T-helper 22 cell (primary cell): ENCODE data around the gene CENPF.

ENCODE experiments used
- DNase-seq: peaks from one replicate; pipeline ENCODE4 v3.0.0-alpha.2; 2020; ENCODE audit warnings: low read depth

CENPF gene

GRCh38 chr1:214617843-214618242 is 14.8 kb downstream of the CENPF start:
- no peak for DNase-seq

- DNase-seq: no peak
Measured at GRCh38 chr1:214621236-214621635, 18.2 kb downstream of the CENPF start.

GRCh38 chr1:214623430-214623829 is 20.4 kb downstream of the CENPF start:
- DNase-seq: no peak

- peak; percentile 61 for DNase-seq
Measured at GRCh38 chr1:214632091-214632490, 29.1 kb downstream of the CENPF start.

GRCh38 chr1:214633686-214634085 is 30.7 kb downstream of the CENPF start:
- no peak for DNase-seq

GRCh38 chr1:214634267-214634666 is 31.3 kb downstream of the CENPF start:
- no peak for DNase-seq

GRCh38 chr1:214635086-214635485 is 32.1 kb downstream of the CENPF start:
- DNase-seq: no peak

- DNase-seq: no peak
Measured at GRCh38 chr1:214635506-214635905, 32.5 kb downstream of the CENPF start.

- DNase-seq: no peak
Measured at GRCh38 chr1:214636436-214636835, 33.4 kb downstream of the CENPF start.

GRCh38 chr1:214637125-214637524 is 34.1 kb downstream of the CENPF start:
- DNase-seq: no peak

- DNase-seq: peak; percentile 11
Measured at GRCh38 chr1:214637722-214638458, 34.9 kb downstream of the CENPF start.

GRCh38 chr1:214638459-214638807 is 35.4 kb downstream of the CENPF start:
- no peak for DNase-seq

- no peak for DNase-seq
Measured at GRCh38 chr1:214638997-214639396, 36.0 kb downstream of the CENPF start.

- DNase-seq: no peak
Measured at GRCh38 chr1:214640431-214641213, 37.6 kb downstream of the CENPF start.

- no peak for DNase-seq
Measured at GRCh38 chr1:214641214-214641895, 38.4 kb downstream of the CENPF start.

GRCh38 chr1:214643030-214643429 is 40.0 kb downstream of the CENPF start:
- DNase-seq: no peak

GRCh38 chr1:214645712-214646111 is 42.7 kb downstream of the CENPF start:
- DNase-seq: no peak

- DNase-seq: no peak
Measured at GRCh38 chr1:214648801-214649200, 45.8 kb downstream of the CENPF start.

GRCh38 chr1:214649607-214650006 is 46.6 kb downstream of the CENPF start:
- DNase-seq: no peak

GRCh38 chr1:214650664-214651063 is 47.7 kb downstream of the CENPF start:
- DNase-seq: no peak

- DNase-seq: no peak
Measured at GRCh38 chr1:214657299-214657698, 54.3 kb downstream of the CENPF start.

GRCh38 chr1:214658175-214658574 is 55.2 kb downstream of the CENPF start:
- no peak for DNase-seq

- no peak for DNase-seq
Measured at GRCh38 chr1:214658785-214659184, 55.8 kb downstream of the CENPF start.
